RPMI8226 (cell line): ENCODE data around the gene PRR14.
A peak's percentile ranks its signal among the peaks of the same experiment; 100 is the strongest.
"Not testable (repeated sequence)": the region's sequence is repeated elsewhere in the genome, so short reads cannot be mapped to it uniquely, and the experiment has no call there.

Experiments used
- DNase-seq: peaks from one replicate; pipeline ENCODE4 v3.0.0-alpha.2; 2015

The PRR14 gene

GRCh38 chr16:30696646-30697045, 45.9 kb downstream of the PRR14 start:
- DNase-seq = not testable (repeated sequence)

GRCh38 chr16:30697264-30698138, 46.7 kb downstream of the PRR14 start:
- DNase-seq = no peak

DNA sequence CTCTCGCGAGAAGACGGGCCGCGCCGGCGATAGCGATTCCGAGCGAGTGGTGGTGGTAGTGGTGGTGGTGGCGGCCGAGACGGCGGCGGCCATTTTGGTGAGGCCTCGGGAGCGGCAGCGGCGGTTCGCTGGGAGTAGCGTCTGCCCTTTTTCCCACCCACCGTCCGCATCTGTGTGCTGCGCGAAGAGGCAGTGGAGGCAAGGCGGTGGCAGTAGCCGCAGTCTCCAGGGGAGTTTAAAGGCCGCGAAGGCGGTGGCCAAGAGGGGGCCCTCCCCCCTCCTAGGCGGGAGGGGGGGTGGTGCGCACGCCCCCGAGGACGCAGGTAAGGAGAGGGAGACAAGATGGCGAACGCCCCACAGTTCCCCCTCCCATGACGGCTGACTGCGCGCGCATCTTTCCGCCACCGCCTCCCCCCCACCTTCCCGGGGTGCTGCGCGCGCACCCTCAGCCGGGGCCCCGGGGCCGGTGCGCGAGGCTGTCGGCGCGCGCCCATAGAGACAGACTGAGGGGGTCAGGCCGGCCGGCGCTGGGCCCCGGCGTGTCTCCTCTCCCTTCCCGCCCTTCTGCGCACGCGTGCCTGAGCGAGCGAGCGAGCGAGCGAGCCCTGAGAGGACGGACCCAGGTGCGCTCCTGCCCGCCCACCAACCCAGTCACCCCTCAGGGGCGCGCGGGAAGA, 47.5 kb downstream of the PRR14 start:
- DNase-seq = peak; percentile 100

- DNase-seq = peak; percentile 97
Measured at GRCh38 chr16:30698816-30699614, 48.3 kb downstream of the PRR14 start, which contains the start of gene SRCAP. Gene SRCAP (plus strand): TSS chr16:30699171. CDS start chr16:30700825, 1,654 bp downstream.

DNA sequence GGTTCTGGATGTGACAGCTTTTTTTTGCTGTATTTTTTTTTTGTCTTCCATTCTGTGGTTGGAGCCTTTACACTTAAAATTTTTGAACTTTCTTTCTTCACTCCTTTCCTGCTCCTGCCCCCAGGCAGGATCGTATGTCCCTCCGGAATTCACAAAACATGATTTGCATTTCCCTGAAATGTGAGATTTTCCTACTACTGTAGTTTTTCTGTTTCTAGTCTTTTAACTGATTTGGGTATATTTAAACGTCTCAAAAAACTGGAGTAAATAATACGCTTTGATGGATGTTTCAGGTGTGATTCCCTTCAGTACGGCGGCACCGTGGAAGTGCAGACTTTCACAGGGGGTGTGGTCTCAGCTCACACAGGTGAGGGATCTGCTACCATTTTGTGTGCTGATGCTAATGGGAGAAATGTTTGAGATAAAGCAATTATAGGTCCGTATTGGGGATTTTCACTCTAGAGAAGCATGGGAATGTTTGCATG, 48.9 kb downstream of the PRR14 start:
- DNase-seq = no peak

DNA sequence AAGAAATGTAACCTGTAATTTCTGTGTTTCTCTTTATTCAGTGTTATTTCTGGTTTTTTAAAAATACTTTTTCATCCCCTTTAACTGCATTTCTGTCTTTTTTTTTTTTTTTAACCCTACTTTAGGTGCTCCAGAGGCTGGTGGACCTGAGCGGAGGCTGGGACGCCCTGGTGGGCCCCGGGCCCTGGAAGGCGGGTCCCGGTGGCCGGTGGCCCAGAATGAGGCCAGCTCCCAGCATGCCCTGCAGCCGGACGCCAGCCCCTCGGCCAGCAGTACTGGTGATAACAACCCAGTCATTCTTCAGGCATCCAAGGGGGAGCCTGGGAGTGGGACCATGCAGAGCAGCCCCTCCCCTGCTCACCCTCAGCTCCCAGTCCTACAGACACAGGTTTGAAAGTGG, 49.7 kb downstream of the PRR14 start:
- no peak for DNase-seq

- DNase-seq = no peak
Measured at GRCh38 chr16:30700971-30701370, 50.2 kb downstream of the PRR14 start.

GRCh38 chr16:30703071-30703470, 52.3 kb downstream of the PRR14 start:
- not testable (repeated sequence) for DNase-seq

DNA sequence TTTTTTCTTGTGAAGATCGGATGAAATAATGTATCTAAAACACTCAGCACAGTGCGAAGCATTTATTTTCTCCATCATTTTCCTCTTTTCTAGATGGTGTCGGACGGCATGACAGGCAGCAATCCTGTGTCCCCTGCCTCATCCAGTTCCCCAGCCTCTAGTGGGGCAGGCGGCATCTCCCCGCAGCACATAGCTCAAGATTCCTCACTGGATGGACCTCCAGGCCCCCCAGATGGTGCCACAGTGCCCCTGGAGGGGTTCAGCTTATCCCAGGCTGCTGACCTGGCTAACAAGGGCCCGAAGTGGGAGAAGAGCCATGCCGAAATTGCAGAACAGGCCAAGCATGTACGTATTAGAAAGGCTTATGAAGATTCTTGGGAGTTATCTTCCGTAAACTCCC, 53.2 kb downstream of the PRR14 start:
- DNase-seq = no peak
